Chondrocyte (in vitro differentiated cells): Measurements from ENCODE around the gene RARB. TPM values are rescaled to one million over a fixed set of nuclear protein-coding genes. Genes with fewer than 3 reads are reported as not detected.

Source experiments
- DNase-seq: peaks from one replicate; pipeline ENCODE4 v3.0.0; 2021; ENCODE audit warnings: mixed read lengths, low spot score
- H3K27ac Mint-ChIP-seq: one replicate; pipeline ENCODE4 v1.8.0; 2021; ENCODE audit warnings: mild to moderate bottlenecking, moderate library complexity, mixed read lengths; ENCODE audit not compliant: unreplicated experiment
- H3K27me3 Mint-ChIP-seq: 2 replicates; pipeline ENCODE4 v1.8.0; 2021; ENCODE audit warnings: low read depth, mixed read lengths
- H3K36me3 Mint-ChIP-seq: 2 replicates; pipeline ENCODE4 v1.8.0; 2021; ENCODE audit warnings: low read depth, mixed read lengths
- H3K4me1 Mint-ChIP-seq: 2 replicates; pipeline ENCODE4 v1.8.0; 2021; ENCODE audit warnings: low read depth, mild to moderate bottlenecking, mixed read lengths
- H3K4me3 Mint-ChIP-seq: one replicate; pipeline ENCODE4 v1.8.0; 2021; ENCODE audit warnings: mild to moderate bottlenecking, moderate library complexity, mixed read lengths; ENCODE audit not compliant: unreplicated experiment
- H3K9me3 Mint-ChIP-seq: 2 replicates; pipeline ENCODE4 v1.8.0; 2021; ENCODE audit warnings: low read depth, mixed read lengths
- CTCF ChIP-seq: fragments of 200-600 bp; sonication (generic); IDR thresholded peaks from 2 replicates; pipeline ENCODE4 v1.5.0; 2021; ENCODE audit warnings: antibody characterized with exemption, mild to moderate bottlenecking, moderate library complexity
- total RNA-seq: library from RNA; stranded (reverse); gene quantifications from 3 replicates; pipeline ENCODE4 v1.2.1, GENCODE V29; 2021

RARB gene
- total RNA-seq, 1 donor from 2014 or later = 5.9 TPM

- H3K27me3 Mint-ChIP-seq = no peaks in the 10 kb centered on the region
- H3K36me3 Mint-ChIP-seq = peaks cover 2% of the 10 kb centered on the region
- no peak overlapping the region for H3K4me3 Mint-ChIP-seq
- peaks cover 18% of the 10 kb centered on the region for H3K4me1 Mint-ChIP-seq
- no peak for TF ChIP-seq CTCF
- no peak for DNase-seq
- H3K27ac Mint-ChIP-seq = no peak overlapping the region
- peaks cover 5% of the 10 kb centered on the region for H3K9me3 Mint-ChIP-seq
Observed at GRCh38 chr3:25547103-25547502, 119.0 kb downstream of the RARB start.

GRCh38 chr3:25547943-25548674 lies 120.0 kb downstream of the RARB start:
- no peak for TF ChIP-seq CTCF
- no peak for DNase-seq
- Mint-ChIP-seq H3K36me3 (peaks cover 2% of the 10 kb centered on the region), H3K4me3 (no peak overlapping the region), H3K9me3 (peaks cover 5% of the 10 kb centered on the region), H3K27ac (no peak overlapping the region), H3K4me1 (peaks cover 18% of the 10 kb centered on the region), H3K27me3 (no peaks in the 10 kb centered on the region)

- Mint-ChIP-seq H3K27ac (no peak overlapping the region), H3K36me3 (peaks cover 2% of the 10 kb centered on the region), H3K9me3 (peaks cover 5% of the 10 kb centered on the region), H3K4me3 (no peak overlapping the region), H3K27me3 (no peaks in the 10 kb centered on the region), H3K4me1 (peaks cover 18% of the 10 kb centered on the region)
- no peak for TF ChIP-seq CTCF
- DNase-seq = no peak
Observed at GRCh38 chr3:25548836-25549235, 120.8 kb downstream of the RARB start.

GRCh38 chr3:25552251-25552650 lies 124.2 kb downstream of the RARB start:
- H3K4me1 Mint-ChIP-seq = peaks cover 32% of the 10 kb centered on the region
- no peak for DNase-seq
- H3K27me3 Mint-ChIP-seq = no peaks in the 10 kb centered on the region
- H3K9me3 Mint-ChIP-seq = peaks cover 5% of the 10 kb centered on the region
- H3K27ac Mint-ChIP-seq = no peak overlapping the region
- no peak overlapping the region for H3K4me3 Mint-ChIP-seq
- peaks cover 2% of the 10 kb centered on the region for H3K36me3 Mint-ChIP-seq
- no peak for TF ChIP-seq CTCF

GRCh38 chr3:25554376-25554775 lies 126.3 kb downstream of the RARB start:
- Mint-ChIP-seq H3K4me1 (peaks cover 14% of the 10 kb centered on the region), H3K27me3 (no peaks in the 10 kb centered on the region), H3K27ac (no peak overlapping the region), H3K9me3 (peaks cover 5% of the 10 kb centered on the region), H3K36me3 (peaks cover 2% of the 10 kb centered on the region), H3K4me3 (no peak overlapping the region)
- TF ChIP-seq CTCF = no peak
- no peak for DNase-seq
